IMR-90 (cell line): ENCODE results near the gene UGT1A4. TPM values are rescaled to one million over a fixed set of nuclear protein-coding genes. Genes with fewer than 3 reads are reported as not detected.

ENCODE experiments used
- ATAC-seq: fragments of 200-7000 bp; cut with Tn5 transposase; 2 replicates; pipeline ENCODE4 v1.9.1; 2020; ENCODE audit warnings: low read depth, mild to moderate bottlenecking, moderate library complexity
- Bru-seq: library from RNA; stranded (reverse); fragments of 400-500 nt; gene quantifications from one replicate; lab custom pipeline; 2021; lab: Mats Ljungman, UMichigan
- BruChase-seq, 2 experiments: library from RNA; stranded (reverse); fragments of 400-500 nt; gene quantifications; one replicate each; lab custom pipeline; 2021; lab: Mats Ljungman, UMichigan
- BruUV-seq: library from RNA; stranded (reverse); fragments of 400-500 nt; replicated peaks from 2 replicates; lab custom pipeline; 2021; lab: Mats Ljungman, UMichigan
- CTCF ChIA-PET: fragments of 300-600 bp; formaldehyde crosslinking; extraction: SDS; loops from one replicate; lab custom pipeline; 2021; ENCODE audit warnings: antibody characterized with exemption; lab: Yijun Ruan, JAX
- POLR2A ChIA-PET: fragments of 300-600 bp; sonication (Branson Sonifier 250); formaldehyde crosslinking; loops from one replicate; lab custom pipeline; 2022; ENCODE audit warnings: antibody characterized with exemption; ENCODE audit not compliant: unreplicated experiment; lab: Charles Lee
- DNase-seq: peaks from one replicate; pipeline ENCODE4 v3.0.0; 2013
- H2AFZ ChIP-seq: replicated peaks from 2 replicates; pipeline ENCODE3; 2013; ENCODE audit warnings: low read length, mild to moderate bottlenecking; ENCODE audit not compliant: poor library complexity
- H2AK5ac ChIP-seq: 2 replicates; pipeline ENCODE4 v1.6.1; 2013; ENCODE audit warnings: low read depth, low read length, inconsistent platforms
- H2AK9ac ChIP-seq: replicated peaks from 2 replicates; pipeline ENCODE3; 2013; ENCODE audit warnings: mild to moderate bottlenecking, low read depth, low read length, moderate library complexity; ENCODE audit not compliant: poor library complexity
- H2BK120ac ChIP-seq: 2 replicates; pipeline ENCODE4 v1.6.1; 2013; ENCODE audit warnings: low read depth, low read length, inconsistent platforms
- H2BK15ac ChIP-seq: 3 replicates; pipeline ENCODE4 v1.6.1; 2013; ENCODE audit warnings: low read depth, low read length, inconsistent platforms
- H2BK20ac ChIP-seq: 2 replicates; pipeline ENCODE4 v1.6.1; 2013; ENCODE audit warnings: low read depth, mild to moderate bottlenecking, inconsistent platforms, low read length, moderate library complexity
- H2BK5ac ChIP-seq: 2 replicates; pipeline ENCODE4 v1.6.1; 2013; ENCODE audit warnings: mild to moderate bottlenecking, low read depth, low read length, inconsistent platforms; ENCODE audit not compliant: poor library complexity, severe bottlenecking
- H3K14ac ChIP-seq: replicated peaks from 2 replicates; pipeline ENCODE4 v1.6.1; 2013; ENCODE audit warnings: low read depth, low read length, inconsistent platforms
- H3K18ac ChIP-seq: 2 replicates; pipeline ENCODE4 v1.6.1; 2013; ENCODE audit warnings: low read depth, low read length, control low read depth
- H3K23ac ChIP-seq: 2 replicates; pipeline ENCODE4 v1.6.1; 2013; ENCODE audit warnings: low read depth, low read length, inconsistent platforms
- H3K27ac ChIP-seq: 2 replicates; pipeline ENCODE4 v1.5.1; 2013; ENCODE audit warnings: mild to moderate bottlenecking, control low read depth, low read length; ENCODE audit not compliant: insufficient read depth
- H3K27me3 ChIP-seq: 2 replicates; pipeline ENCODE4 v1.6.1; 2013; ENCODE audit warnings: low read length; ENCODE audit not compliant: control insufficient read depth, insufficient read depth
- H3K36me3 ChIP-seq: 2 replicates; pipeline ENCODE4 v1.6.1; 2013; ENCODE audit warnings: low read length, mixed read lengths; ENCODE audit not compliant: control insufficient read depth, insufficient read depth
- H3K4ac ChIP-seq: 2 replicates; pipeline ENCODE4 v1.6.1; 2013; ENCODE audit warnings: low read depth, low read length, inconsistent platforms
- H3K4me1 ChIP-seq: 2 replicates; pipeline ENCODE4 v1.6.1; 2013; ENCODE audit warnings: low read length, mixed read lengths; ENCODE audit not compliant: control insufficient read depth, insufficient read depth
- H3K4me2 ChIP-seq: 2 replicates; pipeline ENCODE4 v1.6.1; 2013; ENCODE audit warnings: low read depth, mild to moderate bottlenecking, control low read depth, low read length, moderate library complexity
- H3K4me3 ChIP-seq: 2 replicates; pipeline ENCODE4 v1.5.1; 2013; ENCODE audit warnings: low read depth, mild to moderate bottlenecking, control low read depth, low read length, moderate library complexity; ENCODE audit not compliant: insufficient read depth
- H3K56ac ChIP-seq: 2 replicates; pipeline ENCODE4 v1.6.1; 2013; ENCODE audit warnings: low read length, inconsistent platforms; ENCODE audit not compliant: insufficient read depth; ENCODE audit errors: extremely low read depth
- H3K79me1 ChIP-seq, 2 experiments: 2 replicates each; pipeline ENCODE4 v1.6.1; 2013; ENCODE audit warnings: low read length in 2 of 2, inconsistent platforms in 1 of 2, low read depth in 1 of 2
- H3K9ac ChIP-seq: 2 replicates; pipeline ENCODE4 v1.6.1; 2013; ENCODE audit warnings: low read depth, low read length, control low read depth
- H3K9me1 ChIP-seq: 2 replicates; pipeline ENCODE4 v1.6.1; 2013; ENCODE audit warnings: low read length, inconsistent platforms; ENCODE audit not compliant: insufficient read depth
- H3K9me3 ChIP-seq: 2 replicates; pipeline ENCODE4 v1.6.1; 2013; ENCODE audit warnings: low read length; ENCODE audit not compliant: control insufficient read depth, insufficient read depth
- H4K20me1 ChIP-seq: 2 replicates; pipeline ENCODE4 v1.6.1; 2013; ENCODE audit warnings: low read length, inconsistent platforms; ENCODE audit not compliant: insufficient read depth
- H4K5ac ChIP-seq: 2 replicates; pipeline ENCODE4 v1.6.1; 2013; ENCODE audit warnings: mild to moderate bottlenecking, low read depth, low read length, control low read depth
- H4K8ac ChIP-seq, 2 experiments: 2 replicates each; pipeline ENCODE4 v1.6.1; 2013; ENCODE audit warnings: low read depth in 2 of 2, low read length in 2 of 2, control low read depth in 1 of 2, inconsistent platforms in 1 of 2
- H4K91ac ChIP-seq: 2 replicates; pipeline ENCODE4 v1.6.1; 2013; ENCODE audit warnings: low read depth, low read length, inconsistent platforms; ENCODE audit not compliant: insufficient read depth
- CEBPB ChIP-seq: IDR thresholded peaks from 2 replicates; pipeline ENCODE4 v1.6.1; 2012; ENCODE audit warnings: low read depth, low read length, improper control_type of control experiment
- ELK1 ChIP-seq: fragments of 150-350 bp; IDR thresholded peaks from 2 replicates; pipeline ENCODE4 v1.6.1; 2016; ENCODE audit warnings: low read depth, mild to moderate bottlenecking, low read length, moderate library complexity, borderline replicate concordance
- MXI1 ChIP-seq: IDR thresholded peaks from 2 replicates; pipeline ENCODE4 v1.6.1; 2012; ENCODE audit warnings: low read depth, mild to moderate bottlenecking, low read length, moderate library complexity, borderline replicate concordance
- WGBS, 2 experiments: methylation state at CpG; one replicate each; pipeline versions ENCODE4 v1.1.5 to v1.1.7; 2013; ENCODE audit warnings: missing lambda C conversion rate in 2 of 2; ENCODE audit not compliant: insufficient read length in 1 of 2; ENCODE audit errors: extremely low coverage in 2 of 2; 5-methylcytosine and 5-hydroxymethylcytosine counted together
- dilution Hi-C: fragments of 300-500 bp; cut with HindIII; formaldehyde crosslinking; loops from one replicate; pipeline ENCODE4 v1.14.3; 2018; ENCODE audit warnings: low sequenced_read_pairs; ENCODE audit not compliant: unreplicated experiment
- in situ Hi-C: fragments of 300-500 bp; cut with MboI; formaldehyde crosslinking; loops from 3 replicates; pipeline ENCODE4 v1.14.3; 2019; ENCODE audit warnings: low sequenced_read_pairs, inconsistent platforms, mixed read lengths
- intact Hi-C: fragments of 100-400 bp; cut with micrococcal nuclease; formaldehyde crosslinking; loops from 2 replicates; pipeline ENCODE4 v1.10.0; 2022
- long read RNA-seq: library from polyadenylated mRNA; unstranded; transcript quantifications from one replicate; pipeline ENCODE4 v2.0.0, GENCODE V29; 2021; ENCODE audit not compliant: unreplicated experiment
- polyA plus RNA-seq, 3 experiments: library from polyadenylated mRNA; depleted of rRNA; stranded (reverse); fragments of >200 nt; gene quantifications; 2 replicates each; pipeline ENCODE4 v1.2.3, GENCODE V29; 2012; ENCODE audit warnings: low replicate concordance in 1 of 3
- total RNA-seq: library from RNA; depleted of rRNA; stranded (reverse); fragments of >200 nt; gene quantifications from 2 replicates; pipeline ENCODE4 v1.2.3, GENCODE V29; 2012; rRNA removed

UGT1A4 gene
- total RNA-seq (not detected in 2 replicates), polyA plus RNA-seq (2012; rRNA removed) (not detected in 2 replicates), Bru-seq, nascent RNA (not detected), BruChase-seq, experiment 1, labeled RNA remaining after a 6-hour chase (not detected), BruChase-seq, experiment 2, labeled RNA remaining after a 2-hour chase (not detected)
- not detected in 2 replicates for polyA plus RNA-seq (2012; cell fraction: cytosol; rRNA removed)
- not detected in 2 replicates for polyA plus RNA-seq (2012; cell fraction: nucleus; rRNA removed; ENCODE audit: low replicate concordance)
- long read RNA-seq = 0 reads

GRCh38 chr2:233718552-233718951 is at the start of gene UGT1A4:
Gene UGT1A4, plus strand, starts transcription at chr2:233718736. Its CDS starts 85 bp downstream, at chr2:233718821.
- Histone ChIP-seq H3K9ac (no peak within 1 kb of the TSS), H3K27me3 (peaks cover 6% of the 10 kb centered on the region; the same call in 1 of the 2 replicates), H3K27ac (no peak within 1 kb of the TSS), H3K4me2 (no peak within 1 kb of the TSS), H4K20me1 (no peaks in the 10 kb centered on the region), H3K23ac (no peak within 1 kb of the TSS), H3K79me1 (no peaks in the 10 kb centered on the region), H2BK20ac (no peak within 1 kb of the TSS), H3K4me1 (no peaks in the 10 kb centered on the region), H3K9me3 (no peaks in the 10 kb centered on the region), H2AK9ac (no peak within 1 kb of the TSS), H4K91ac (no peak within 1 kb of the TSS), H2BK5ac (no peak within 1 kb of the TSS), H4K5ac (no peak within 1 kb of the TSS), H3K14ac (no peak within 1 kb of the TSS), H2AK5ac (no peak within 1 kb of the TSS), H3K4ac (no peak within 1 kb of the TSS), H3K9me1 (no peaks in the 10 kb centered on the region), H2BK15ac (no peak within 1 kb of the TSS), H3K56ac (no peak within 1 kb of the TSS), H2BK120ac (no peak within 1 kb of the TSS), H2AFZ (no peak within 1 kb of the TSS), H4K8ac (no peak within 1 kb of the TSS), H3K36me3 (no peaks in the 10 kb centered on the region), H3K4me3 (no peak within 1 kb of the TSS), H3K18ac (no peak within 1 kb of the TSS)
- ATAC-seq (no peak), DNase-seq (no peak)
- in situ Hi-C loops = no loop called here
- intact Hi-C loops = no loop called here
- BruUV-seq = no TSS peak
- no peak for TF ChIP-seq CEBPB
- no peak for TF ChIP-seq MXI1
- no peak for TF ChIP-seq ELK1
- ChIA-PET CTCF (no interaction called here), POLR2A (no interaction called here)
- dilution Hi-C loops = no loop called here
- WGBS, 2 experiments = 65% methylated on average over 5 of the region's 7 CpGs; no CpG with 5 or more reads in 1 of the 2 experiments
